DMS53 treated with DMSO at 0.1 percent for 48 hours (cell line): Measurements from ENCODE around the gene XCR1.

Experiments
- DNase-seq: peaks from one replicate; lab custom pipeline; 2025; ENCODE audit not compliant: unreplicated experiment; lab: John Stamatoyannopoulos, UW

The XCR1 gene

DNA sequence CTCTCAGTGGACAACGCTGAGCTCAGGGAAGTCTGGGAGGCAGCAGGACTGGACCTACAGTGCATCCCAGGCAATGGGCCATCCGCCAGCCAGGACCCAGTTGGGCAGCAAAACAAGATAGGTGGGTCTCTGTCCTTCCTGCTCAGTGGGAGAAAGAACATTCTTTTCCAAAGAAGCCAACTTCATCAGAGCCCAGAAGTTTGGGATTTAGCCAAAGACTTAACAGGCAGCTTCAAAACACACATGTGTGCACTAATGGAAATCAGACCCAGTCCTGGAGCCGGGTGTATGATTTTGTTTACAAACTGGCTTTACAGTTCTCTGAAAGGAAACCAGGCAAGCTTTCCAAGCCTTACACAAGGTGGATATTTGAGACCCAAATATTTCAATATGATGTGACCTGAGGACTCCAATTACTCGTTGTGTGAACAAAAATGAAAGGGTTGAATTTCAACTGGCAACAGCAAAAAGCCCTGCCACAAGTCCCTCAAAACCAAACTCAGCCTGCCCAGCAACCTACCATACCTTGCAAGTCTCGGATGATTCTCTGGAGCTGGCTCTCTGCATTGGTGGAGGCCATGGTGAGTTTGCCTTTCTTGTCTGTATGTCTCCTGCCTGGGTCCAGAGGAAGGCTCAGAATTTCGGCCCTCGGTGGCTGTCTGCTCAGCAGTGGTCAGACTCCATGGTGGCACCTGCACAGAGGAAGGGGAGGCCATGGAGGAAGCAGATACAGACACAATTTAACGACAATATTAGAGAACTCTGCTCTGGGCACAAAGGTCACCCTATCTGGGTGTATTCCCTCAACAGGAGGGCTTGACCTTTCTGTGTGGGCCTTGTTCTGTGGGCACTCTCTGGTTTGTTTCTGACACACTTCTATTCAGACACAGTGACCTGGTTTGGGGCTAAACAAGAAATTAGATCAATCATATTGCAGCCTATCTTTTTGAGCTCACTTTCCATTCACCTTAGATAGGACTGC, 42.7 kb downstream of the XCR1 start:
- DNase-seq = no peak

DNA sequence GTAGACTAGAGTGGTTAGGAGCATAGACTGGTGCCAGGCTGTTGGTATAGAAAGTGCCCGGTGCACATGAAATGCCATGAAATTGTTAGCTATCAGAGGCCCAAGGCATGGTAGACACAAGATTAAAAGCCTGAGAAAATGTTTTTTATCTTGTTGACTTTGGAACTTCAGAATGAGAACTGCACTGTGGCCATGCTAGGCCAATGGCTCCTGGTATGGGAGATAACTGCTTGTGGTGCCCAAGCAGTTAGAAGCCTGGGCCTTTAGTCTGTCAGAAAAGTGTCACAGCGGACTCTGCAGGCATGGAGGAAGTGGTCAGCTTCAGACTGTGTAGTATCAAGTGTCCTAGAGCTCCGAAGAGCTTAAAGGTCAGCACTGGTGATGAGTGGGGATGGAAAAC, 43.5 kb downstream of the XCR1 start:
- no peak for DNase-seq

DNA sequence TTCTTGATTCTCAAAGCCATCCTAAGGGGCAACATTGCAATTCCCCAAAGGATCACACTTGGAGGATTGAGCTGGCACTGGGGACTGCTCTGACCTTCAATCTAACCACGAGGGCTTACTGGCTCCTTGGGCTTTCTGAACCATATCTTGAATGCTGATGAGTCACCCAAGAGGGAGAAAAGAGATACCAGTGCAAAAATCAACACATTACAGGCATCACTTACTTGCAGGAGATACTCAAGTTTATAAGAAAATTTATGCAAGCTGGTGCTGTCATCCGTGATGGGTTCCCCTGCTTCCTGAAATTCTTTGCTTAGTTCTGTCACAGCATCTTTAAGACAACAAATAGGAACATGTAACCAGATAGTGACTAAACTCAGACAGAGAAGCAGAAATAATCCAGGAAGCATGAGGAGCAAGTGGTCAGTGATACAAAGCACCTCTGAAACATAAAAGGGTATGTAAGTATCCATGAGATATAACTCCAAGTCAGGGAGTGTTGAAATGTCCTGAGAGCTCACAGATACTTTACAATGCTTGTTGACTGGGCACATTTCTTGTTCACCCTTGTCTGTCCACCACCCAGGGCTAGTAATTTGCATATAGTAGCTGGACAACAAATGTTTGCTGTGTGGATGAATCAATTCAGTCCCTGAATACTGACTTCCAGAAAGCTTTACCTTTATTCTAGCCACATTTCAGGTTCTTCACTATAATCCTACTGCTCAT, 45.8 kb downstream of the XCR1 start:
- no peak for DNase-seq

DNA sequence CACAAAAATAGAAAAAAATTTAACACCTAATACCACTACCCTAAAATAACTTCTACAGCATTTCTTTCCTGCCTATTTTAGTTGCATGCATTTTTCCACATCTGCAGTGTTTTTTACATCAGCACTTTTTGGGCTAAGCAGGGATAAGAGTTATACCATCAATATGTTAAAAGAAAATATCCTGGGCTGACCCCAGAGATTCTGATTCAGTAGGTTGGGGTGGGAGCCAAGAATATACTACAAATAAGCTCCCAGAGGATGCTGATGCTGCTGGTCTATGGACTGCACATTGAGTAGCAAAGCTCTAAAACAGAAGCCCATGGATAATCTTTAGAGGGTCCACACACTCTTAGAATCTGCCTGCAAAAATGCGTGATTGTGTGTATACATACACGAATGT, 46.5 kb downstream of the XCR1 start:
- DNase-seq = no peak

DNA sequence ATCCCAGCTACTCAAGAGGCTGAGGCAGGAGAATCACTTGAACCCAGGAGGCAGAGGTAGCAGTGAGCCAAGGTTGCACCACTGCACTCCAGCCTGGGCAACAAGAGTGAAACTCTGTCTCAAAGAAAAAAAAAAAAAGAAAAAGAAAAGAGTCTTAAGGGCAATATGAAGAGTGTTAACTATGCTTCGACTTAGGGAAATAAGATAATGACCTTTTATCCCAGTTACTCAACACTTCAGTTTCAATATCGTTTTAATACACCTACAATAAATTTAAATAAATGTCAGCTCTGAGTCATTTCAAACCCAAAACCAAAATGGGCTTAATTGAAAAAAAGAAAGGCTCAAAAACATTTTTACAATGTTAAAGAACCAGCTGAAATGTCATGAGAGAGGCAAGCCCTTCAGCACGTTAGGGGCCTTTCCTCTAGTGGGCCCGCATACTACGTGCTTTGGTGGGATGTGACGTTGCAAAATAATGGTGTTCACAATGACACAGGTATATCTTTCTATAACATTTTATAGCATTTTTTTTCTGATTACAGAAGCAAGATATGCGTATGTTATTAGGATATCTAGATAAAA, 47.0 kb downstream of the XCR1 start:
- DNase-seq = no peak

DNA sequence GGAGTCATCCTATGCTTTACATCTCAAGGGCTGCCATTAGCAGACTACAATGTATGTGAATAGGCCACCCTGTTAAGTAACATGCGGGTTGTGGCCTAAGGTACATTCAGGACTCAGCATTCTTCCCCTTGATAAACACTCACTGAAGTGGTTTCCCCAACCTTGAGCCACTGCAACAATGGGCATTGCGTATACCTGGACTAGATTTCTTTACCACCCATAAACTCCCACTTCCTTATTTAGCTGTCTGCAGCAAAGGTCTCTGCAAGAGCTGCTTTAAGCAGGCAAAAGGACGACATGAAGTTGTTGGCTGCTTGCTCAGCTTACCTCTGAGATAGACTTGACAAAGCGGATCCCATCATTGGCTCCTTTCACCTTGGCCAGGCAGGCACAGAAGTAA, 47.9 kb downstream of the XCR1 start:
- no peak for DNase-seq

DNA sequence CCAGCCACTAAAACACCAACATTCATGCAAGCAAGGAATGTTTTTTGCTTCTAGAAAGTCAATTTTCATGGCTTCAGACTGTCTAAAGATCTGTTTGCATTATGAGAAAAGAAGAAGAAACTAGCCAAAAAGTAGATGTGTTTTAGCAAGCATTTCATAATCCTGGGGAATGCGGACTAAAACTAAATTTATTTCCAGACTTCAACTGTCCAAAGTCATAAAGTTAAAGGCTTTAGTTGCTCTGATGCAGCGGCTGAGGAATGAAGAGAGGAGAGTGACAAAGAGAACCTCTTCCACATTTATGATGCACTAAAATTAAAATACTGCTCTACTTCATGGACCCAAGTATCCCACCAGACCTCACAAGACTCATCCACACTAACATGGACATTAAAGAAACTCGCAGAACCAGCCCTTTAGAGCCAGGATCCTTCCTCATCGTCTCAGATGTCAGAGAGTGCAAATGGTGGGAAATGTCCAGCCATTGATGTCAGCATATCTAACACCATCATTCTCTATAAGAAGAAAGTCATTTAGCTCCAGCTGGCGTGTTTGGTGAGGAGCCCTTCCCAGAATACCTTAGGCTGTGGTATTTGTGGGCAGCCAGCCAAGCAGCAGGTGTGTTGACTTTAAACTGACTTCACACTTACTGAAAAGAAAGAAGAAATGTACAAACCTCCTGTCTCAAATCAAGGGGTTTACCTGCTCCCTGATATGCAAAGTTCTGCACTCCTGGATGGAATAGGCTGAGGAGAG, 49.1 kb downstream of the XCR1 start:
- DNase-seq = peak; percentile 34

DNA sequence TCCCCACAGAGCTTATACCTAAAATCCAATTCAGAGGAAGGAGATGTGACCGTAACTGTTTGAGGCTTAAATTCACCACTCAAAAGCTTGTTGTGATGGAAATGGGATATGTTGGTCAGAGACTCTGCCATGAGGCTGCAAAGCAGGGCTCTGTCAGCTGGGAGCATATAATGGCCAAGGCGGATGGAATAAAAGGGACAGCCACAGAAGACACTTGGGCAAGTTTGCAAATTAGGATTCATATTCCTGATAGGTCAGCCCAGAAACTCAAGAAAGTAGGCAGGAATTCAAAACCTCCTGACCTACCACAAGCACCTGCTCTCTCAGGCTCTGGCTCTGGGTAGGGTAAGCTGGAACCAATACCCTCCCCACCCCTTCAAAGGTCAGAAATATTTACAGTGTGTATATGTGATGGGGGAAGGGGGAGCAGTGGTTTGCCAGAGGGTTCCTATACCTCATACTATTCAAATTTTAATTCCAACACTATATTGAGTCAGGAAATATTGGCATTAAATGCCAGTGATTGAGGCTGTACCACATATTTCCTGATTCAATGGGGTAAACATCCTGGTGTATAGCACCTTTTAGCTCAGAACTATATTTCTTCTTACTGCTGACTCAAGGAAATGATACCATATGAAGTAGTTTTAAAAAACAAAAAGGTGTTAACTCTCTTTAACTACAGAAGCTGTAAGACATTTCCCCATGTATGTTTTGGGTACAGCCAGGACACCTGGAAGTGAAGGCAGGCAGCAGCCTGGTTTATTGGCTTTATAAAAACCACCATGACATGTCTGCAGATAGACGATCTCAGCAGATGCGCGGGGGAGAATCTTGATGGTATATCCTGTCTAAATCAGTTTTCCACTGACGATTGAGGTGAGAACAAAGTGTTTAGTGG, 50.8 kb downstream of the XCR1 start:
- no peak for DNase-seq

DNA sequence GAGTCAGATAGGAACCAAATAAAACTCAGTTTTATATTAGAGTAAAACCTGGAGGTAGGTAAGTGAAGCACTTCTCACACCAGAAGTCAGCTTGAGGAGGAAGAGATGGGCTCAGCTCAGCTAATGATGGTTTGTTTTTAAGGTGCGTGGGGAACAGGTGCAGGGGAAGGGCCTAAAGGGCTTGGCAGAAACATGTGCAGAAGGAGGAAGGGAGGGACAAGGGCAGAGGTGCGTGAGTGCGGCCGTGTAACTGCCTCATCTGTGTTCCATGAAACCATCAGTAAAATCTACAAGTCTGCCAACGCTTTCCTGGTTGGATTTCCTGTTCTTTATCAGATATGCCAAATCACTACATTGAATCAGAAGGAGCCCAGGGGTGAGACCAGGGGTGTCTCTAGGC, 51.6 kb downstream of the XCR1 start:
- DNase-seq = no peak

DNA sequence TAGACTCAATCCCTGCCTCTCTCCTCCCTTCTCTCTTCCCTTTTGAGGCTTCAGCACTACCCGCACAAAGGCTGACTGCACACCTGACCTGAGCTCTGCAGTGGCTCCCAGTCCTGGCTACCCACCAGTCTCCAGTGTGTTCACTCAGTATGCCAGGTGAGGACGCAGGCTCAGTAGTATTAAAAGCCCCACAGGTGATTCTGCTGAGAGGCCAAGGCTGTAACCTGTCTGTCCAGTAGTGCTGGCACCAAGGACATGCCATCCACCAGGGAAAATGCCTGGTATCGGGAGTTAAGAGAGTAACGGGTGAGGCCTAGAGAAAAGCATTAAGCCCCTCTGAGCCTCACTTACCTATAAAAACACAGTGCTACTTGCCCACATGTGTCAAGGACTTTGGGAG, 52.6 kb downstream of the XCR1 start:
- DNase-seq = no peak

DNA sequence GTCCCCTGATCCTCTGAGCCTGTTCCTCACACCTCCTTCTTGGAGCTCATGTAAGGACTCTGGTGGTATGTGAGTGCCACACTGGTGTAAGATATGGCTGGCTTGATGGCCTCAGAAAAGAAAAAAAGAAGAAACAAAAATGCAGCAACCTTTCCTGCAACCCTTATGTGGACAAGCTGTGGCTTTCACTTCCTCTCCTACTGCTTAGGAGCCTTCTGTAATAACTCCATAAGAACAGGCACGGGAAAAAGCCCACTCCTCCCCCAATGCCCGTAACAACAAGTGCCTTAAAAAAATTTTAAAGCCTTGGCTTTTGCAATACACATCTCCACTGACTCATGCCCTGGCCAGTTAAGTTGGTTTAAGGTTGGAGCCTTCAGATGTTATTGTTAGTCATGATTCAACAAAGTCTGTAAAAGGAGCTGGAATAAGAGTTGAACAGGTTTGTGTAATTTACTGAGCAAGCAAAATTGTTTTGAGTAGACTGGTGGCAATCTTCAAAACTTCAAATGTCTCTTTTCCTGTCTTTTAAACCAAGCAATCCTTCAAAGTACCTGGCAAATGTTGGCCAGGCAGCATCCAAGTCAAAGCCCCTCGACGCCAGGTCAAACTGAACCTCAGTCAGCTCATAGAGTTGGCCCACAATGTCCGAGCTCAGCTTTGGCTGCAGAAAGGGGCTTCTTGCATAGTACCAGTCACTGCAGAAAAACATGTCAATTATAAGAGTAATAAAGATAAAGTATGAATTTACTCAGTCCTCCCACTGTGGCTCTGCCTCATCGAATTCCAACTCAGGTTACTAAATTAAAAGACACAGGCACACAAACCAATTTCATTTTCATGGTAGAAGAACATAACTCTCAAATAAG, 54.5 kb downstream of the XCR1 start:
- DNase-seq = no peak

DNA sequence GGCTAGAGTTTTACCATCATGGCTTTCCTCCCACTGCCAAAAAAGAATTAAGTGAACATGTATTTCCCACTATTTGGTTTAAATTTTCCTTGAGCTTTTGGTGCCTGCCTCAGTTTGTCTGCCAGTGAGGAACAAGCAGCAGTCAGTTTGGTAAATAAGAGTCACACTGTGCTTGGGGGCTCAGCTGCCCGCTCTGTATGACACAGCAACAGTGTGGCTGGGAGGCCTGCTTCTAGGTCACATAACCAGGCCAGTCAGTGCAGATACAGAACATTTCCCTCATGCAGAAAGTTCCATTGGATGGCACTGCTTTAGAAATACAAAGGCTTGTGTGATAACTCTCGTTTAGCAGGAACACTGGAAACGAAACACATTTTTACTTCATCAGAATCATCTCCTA, 57.3 kb downstream of the XCR1 start:
- no peak for DNase-seq

DNA sequence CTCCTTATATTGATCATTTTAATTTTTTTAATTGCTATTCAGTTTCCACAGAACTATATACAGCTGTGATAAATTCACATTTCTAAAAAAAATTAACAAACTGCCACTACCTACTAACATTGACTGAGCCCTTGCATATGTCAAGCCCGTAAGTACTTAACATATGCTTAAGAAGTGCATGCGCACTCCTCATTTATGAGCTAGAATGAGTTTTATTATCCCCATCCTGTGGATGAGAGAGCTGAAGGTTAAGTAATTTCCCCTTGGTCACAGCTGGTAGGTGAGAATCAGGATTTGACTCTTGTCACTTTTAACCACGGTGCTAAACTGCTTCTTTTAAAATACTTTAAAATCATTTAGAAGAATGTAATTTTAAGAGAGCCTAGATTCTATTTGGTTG, 58.2 kb downstream of the XCR1 start:
- DNase-seq = no peak

DNA sequence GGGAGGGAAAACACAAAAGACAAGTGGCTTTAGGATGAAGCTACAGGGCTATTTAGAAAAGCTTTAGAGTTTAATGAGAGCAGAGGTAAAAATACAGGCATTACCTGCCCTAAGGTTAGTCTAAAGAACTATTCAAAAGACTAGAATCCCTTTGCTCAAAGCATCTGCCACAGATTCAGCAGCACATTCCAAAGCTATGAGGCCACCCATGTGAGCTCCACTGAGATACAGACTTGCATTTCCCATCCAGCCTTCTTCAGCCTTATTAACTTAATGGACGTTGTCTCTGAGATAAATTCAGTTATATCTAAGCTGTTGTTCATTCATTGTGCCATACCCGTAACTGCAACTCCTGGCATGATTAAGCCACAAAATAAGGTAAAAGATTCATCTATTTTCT, 58.6 kb downstream of the XCR1 start:
- DNase-seq = no peak

DNA sequence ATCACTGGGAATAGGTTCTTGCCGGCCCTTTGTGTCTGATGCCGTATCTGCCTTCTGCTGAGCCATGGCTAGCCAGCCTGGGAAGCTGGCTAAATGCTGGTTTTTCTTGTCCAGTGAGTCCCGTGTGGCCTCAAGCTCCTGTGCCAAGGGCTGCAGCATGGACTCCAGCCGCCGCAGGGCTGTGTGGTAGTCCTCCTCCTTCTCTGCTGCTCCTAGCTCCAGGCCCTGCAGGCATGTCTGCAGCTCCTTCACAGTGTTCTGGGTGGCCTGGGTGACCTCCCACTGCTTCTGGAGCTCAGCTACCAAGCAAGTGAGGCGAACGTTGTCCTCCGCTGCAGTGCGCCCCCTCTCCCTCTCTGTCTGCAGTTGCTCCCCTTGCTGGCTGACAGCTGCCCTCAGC, 59.1 kb downstream of the XCR1 start:
- DNase-seq = no peak

DNA sequence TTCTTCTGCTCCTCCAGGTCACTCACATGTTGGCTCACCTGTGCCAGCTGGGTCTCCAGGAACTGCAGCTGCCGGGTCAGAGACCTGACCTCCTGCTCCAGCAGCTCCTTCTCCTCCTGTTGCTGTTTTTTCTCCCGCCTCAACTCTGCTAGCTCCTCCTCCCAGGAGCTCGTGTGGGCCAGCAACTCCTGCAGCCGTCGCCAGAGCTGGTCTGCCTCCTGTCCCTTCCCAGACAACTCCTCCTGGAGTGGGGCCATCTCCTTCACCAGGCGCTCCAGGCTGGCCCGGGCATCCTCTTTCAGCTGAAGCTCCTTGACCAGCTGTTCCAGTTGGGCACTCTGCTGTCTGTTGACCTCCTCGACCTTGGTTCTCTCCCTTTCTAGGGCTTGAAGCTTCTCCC, 59.6 kb downstream of the XCR1 start:
- DNase-seq = no peak
